Activated CD4-positive, alpha-beta T cell treated with anti-CD3 and anti-CD28 coated beads for 36 hours (primary cell): ENCODE measurements around the gene CCDC148. TPM values are rescaled to one million over a fixed set of nuclear protein-coding genes. Genes with fewer than 3 reads are reported as not detected.
"Not testable (repeated sequence)": the region's sequence is repeated elsewhere in the genome, so short reads cannot be mapped to it uniquely, and the experiment has no call there.

Experiments
- ATAC-seq: fragments of 200-7000 bp; cut with Tn5 transposase; one replicate; pipeline ENCODE4 v1.10.0; 2021; ENCODE audit warnings: mild to moderate bottlenecking, moderate library complexity
- CTCF ChIA-PET: fragments of 350-600 bp; sonication (Branson Sonifier 250); formaldehyde crosslinking; loops from one replicate; lab custom pipeline; 2021; ENCODE audit warnings: antibody characterized with exemption; lab: Charles Lee
- POLR2A ChIA-PET: fragments of 350-600 bp; sonication (Branson Sonifier 250); formaldehyde crosslinking; loops from one replicate; lab custom pipeline; 2021; ENCODE audit warnings: antibody characterized with exemption, inconsistent platforms; lab: Charles Lee
- DNase-seq: peaks from one replicate; pipeline ENCODE4 v3.0.0-alpha.2; 2020
- H3K27ac Mint-ChIP-seq: one replicate; pipeline ENCODE4 v1.8.0; 2021; ENCODE audit warnings: mixed read lengths
- H3K27me3 Mint-ChIP-seq: one replicate; pipeline ENCODE4 v1.8.0; 2021; ENCODE audit warnings: mixed read lengths
- H3K36me3 Mint-ChIP-seq: one replicate; pipeline ENCODE4 v1.8.0; 2021; ENCODE audit warnings: low read depth, mixed read lengths
- H3K4me1 Mint-ChIP-seq: one replicate; pipeline ENCODE4 v1.8.0; 2021; ENCODE audit warnings: mixed read lengths
- H3K4me3 Mint-ChIP-seq: one replicate; pipeline ENCODE4 v1.8.0; 2021; ENCODE audit warnings: mild to moderate bottlenecking, moderate library complexity, mixed read lengths
- H3K9me3 Mint-ChIP-seq: one replicate; pipeline ENCODE4 v1.8.0; 2021; ENCODE audit warnings: low read depth, mixed read lengths
- intact Hi-C, 2 experiments: fragments of 100-400 bp; cut with DNase I in 1 of 2; cut with micrococcal nuclease in 1 of 2; formaldehyde crosslinking; loops; one replicate each; pipeline versions ENCODE4 v1.14.2 to v1.15.1; 2022 to 2024; cut with DNase I, micrococcal nuclease
- total RNA-seq, 2 experiments: library from RNA; stranded (reverse); gene quantifications; one replicate each; pipeline ENCODE4 v1.2.3, GENCODE V29; 2021

Gene CCDC148
- total RNA-seq, 2 experiments from 2014 or later = 0.23 to 0.26 TPM

- POLR2A ChIA-PET, ATAC-seq, DNase-seq, H3K4me1 Mint-ChIP-seq, H3K27me3 Mint-ChIP-seq, H3K9me3 Mint-ChIP-seq, CTCF ChIA-PET, H3K4me3 Mint-ChIP-seq, H3K27ac Mint-ChIP-seq, intact Hi-C loops, H3K36me3 Mint-ChIP-seq: not testable (repeated sequence)
Measured at GRCh38 chr2:158351466-158351816, 105.1 kb downstream of the CCDC148 start.

- not testable (repeated sequence) for H3K36me3 Mint-ChIP-seq
Measured at GRCh38 chr2:158350751-158351465, 105.6 kb downstream of the CCDC148 start.

GRCh38 chr2:158346032-158346431 lies 110.5 kb downstream of the CCDC148 start:
- Mint-ChIP-seq H3K4me1 (no peaks in the 10 kb centered on the region), H3K9me3 (no peaks in the 10 kb centered on the region)
- CTCF ChIA-PET = no interaction called here

More at GRCh38 chr2:158350751-158351465, 105.6 kb downstream of the CCDC148 start:
- intact Hi-C loops, H3K27me3 Mint-ChIP-seq, H3K27ac Mint-ChIP-seq, H3K9me3 Mint-ChIP-seq, CTCF ChIA-PET, H3K4me3 Mint-ChIP-seq, H3K4me1 Mint-ChIP-seq, POLR2A ChIA-PET, ATAC-seq, DNase-seq: not testable (repeated sequence)

GRCh38 chr2:158339513-158339912 lies 117.0 kb downstream of the CCDC148 start:
- ATAC-seq = no peak
- no peak for DNase-seq
- Mint-ChIP-seq H3K4me3 (no peak overlapping the region), H3K27me3 (peaks cover 6% of the 10 kb centered on the region), H3K36me3 (no peaks in the 10 kb centered on the region), H3K9me3 (no peaks in the 10 kb centered on the region), H3K4me1 (no peaks in the 10 kb centered on the region), H3K27ac (no peak overlapping the region)
- intact Hi-C loops = no loop called here
- ChIA-PET CTCF (no interaction called here), POLR2A (no interaction called here)

More at GRCh38 chr2:158346032-158346431, 110.5 kb downstream of the CCDC148 start:
- Mint-ChIP-seq H3K4me3 (no peak overlapping the region), H3K27ac (no peak overlapping the region), H3K27me3 (peaks cover 6% of the 10 kb centered on the region), H3K36me3 (no peaks in the 10 kb centered on the region)
- intact Hi-C loops = no loop called here
- DNase-seq (no peak), ATAC-seq (no peak)
- POLR2A ChIA-PET = no interaction called here

- ChIA-PET POLR2A (interaction anchor here (0.6 kb wide), 1 partner anchor 238 kb away, joined by 3 read pairs; no protein-coding TSS in a partner anchor), CTCF (no interaction called here)
- Mint-ChIP-seq H3K36me3 (no peaks in the 10 kb centered on the region), H3K9me3 (no peaks in the 10 kb centered on the region), H3K4me1 (no peaks in the 10 kb centered on the region), H3K27me3 (peaks cover 8% of the 10 kb centered on the region), H3K27ac (no peak overlapping the region), H3K4me3 (no peak overlapping the region)
- DNase-seq = no peak
- intact Hi-C loops = no loop called here
- ATAC-seq = no peak
Measured at GRCh38 chr2:158337018-158337417, 119.5 kb downstream of the CCDC148 start.

- H3K27me3 Mint-ChIP-seq, CTCF ChIA-PET, H3K4me1 Mint-ChIP-seq, intact Hi-C loops, H3K27ac Mint-ChIP-seq, POLR2A ChIA-PET, H3K4me3 Mint-ChIP-seq, DNase-seq, H3K36me3 Mint-ChIP-seq, ATAC-seq, H3K9me3 Mint-ChIP-seq: not testable (repeated sequence)
Measured at GRCh38 chr2:158331799-158332198, 124.8 kb downstream of the CCDC148 start.

GRCh38 chr2:158325782-158326340 lies 130.7 kb downstream of the CCDC148 start:
- Mint-ChIP-seq H3K9me3 (no peaks in the 10 kb centered on the region), H3K27me3 (no peaks in the 10 kb centered on the region), H3K36me3 (no peaks in the 10 kb centered on the region), H3K27ac (no peak overlapping the region), H3K4me3 (no peak overlapping the region), H3K4me1 (no peaks in the 10 kb centered on the region)
- no peak for ATAC-seq
- DNase-seq = no peak
- ChIA-PET POLR2A (no interaction called here), CTCF (interaction anchor here (0.7 kb wide), 1 partner anchor 18 kb away, joined by 3 read pairs; no protein-coding TSS in a partner anchor)
- intact Hi-C loops = no loop called here

- H3K4me1 Mint-ChIP-seq = no peaks in the 10 kb centered on the region
- H3K4me3 Mint-ChIP-seq = no peak overlapping the region
- no peak for DNase-seq
- CTCF ChIA-PET = interaction anchor here (0.7 kb wide), 1 partner anchor 17 kb away, joined by 3 read pairs; no protein-coding TSS in a partner anchor
- intact Hi-C loops = no loop called here
- no peak overlapping the region for H3K27ac Mint-ChIP-seq
- no peaks in the 10 kb centered on the region for H3K36me3 Mint-ChIP-seq
- no peak for ATAC-seq
- H3K27me3 Mint-ChIP-seq = no peaks in the 10 kb centered on the region
- no peaks in the 10 kb centered on the region for H3K9me3 Mint-ChIP-seq
- POLR2A ChIA-PET = no interaction called here
Measured at GRCh38 chr2:158325031-158325781, 131.3 kb downstream of the CCDC148 start.

GRCh38 chr2:158323381-158323780 lies 133.2 kb downstream of the CCDC148 start:
- ATAC-seq = no peak
- no peaks in the 10 kb centered on the region for H3K27me3 Mint-ChIP-seq
- POLR2A ChIA-PET = interaction anchor here (0.5 to 0.7 kb wide), 2 partner anchors 39 to 253 kb away, joined by 3 to 8 read pairs; no protein-coding TSS in a partner anchor

GRCh38 chr2:158321264-158321663 lies 135.3 kb downstream of the CCDC148 start:
- Mint-ChIP-seq H3K4me1 (no peaks in the 10 kb centered on the region), H3K27me3 (no peaks in the 10 kb centered on the region), H3K36me3 (no peaks in the 10 kb centered on the region), H3K9me3 (no peaks in the 10 kb centered on the region), H3K4me3 (no peak overlapping the region), H3K27ac (no peak overlapping the region)
- POLR2A ChIA-PET = no interaction called here
- DNase-seq (no peak), ATAC-seq (no peak)
- intact Hi-C loops = no loop called here
- CTCF ChIA-PET = no interaction called here

More at GRCh38 chr2:158323381-158323780, 133.2 kb downstream of the CCDC148 start:
- Mint-ChIP-seq H3K27ac (no peak overlapping the region), H3K4me1 (no peaks in the 10 kb centered on the region), H3K36me3 (no peaks in the 10 kb centered on the region), H3K9me3 (no peaks in the 10 kb centered on the region), H3K4me3 (no peak overlapping the region)
- intact Hi-C loops = no loop called here
- DNase-seq = no peak
- CTCF ChIA-PET = interaction anchor here (1.4 kb wide), 1 partner anchor 299 kb away, joined by 4 read pairs; no protein-coding TSS in a partner anchor

- Mint-ChIP-seq H3K9me3 (no peaks in the 10 kb centered on the region), H3K27me3 (no peaks in the 10 kb centered on the region), H3K4me1 (no peaks in the 10 kb centered on the region), H3K4me3 (no peak overlapping the region), H3K36me3 (no peaks in the 10 kb centered on the region), H3K27ac (no peak overlapping the region)
- ChIA-PET POLR2A (interaction anchor here (0.5 kb wide), 1 partner anchor 12 kb away, joined by 8 read pairs; no protein-coding TSS in a partner anchor), CTCF (no interaction called here)
- ATAC-seq = no peak
- intact Hi-C loops = no loop called here
- DNase-seq = no peak
Measured at GRCh38 chr2:158319269-158319668, 137.3 kb downstream of the CCDC148 start.
